H1 (cell line): ENCODE results near the gene R3HCC1L. TPM values are rescaled to one million over a fixed set of nuclear protein-coding genes. Genes with fewer than 3 reads are reported as not detected.

Experiments used
- CTCF ChIA-PET: fragments of 300-600 bp; sonication (Branson Sonifier 250); formaldehyde crosslinking; loops from one replicate; lab custom pipeline; 2021; ENCODE audit not compliant: partially characterized antibody; lab: Charles Lee
- POLR2A ChIA-PET: fragments of 300-600 bp; sonication (Branson Sonifier 250); formaldehyde crosslinking; loops from one replicate; lab custom pipeline; 2021; ENCODE audit warnings: inconsistent platforms; ENCODE audit not compliant: partially characterized antibody; lab: Charles Lee
- DNase-seq, 2 experiments: peaks; one replicate each; pipeline versions ENCODE4 v3.0.0 to v3.0.0-alpha.2; 2010 to 2022; ENCODE audit warnings: low spot score in 2 of 2, low read depth in 1 of 2, mixed read lengths in 1 of 2
- FAIRE-seq: peaks from 2 replicates; lab custom pipeline; 2011; peaks lifted over from hg19 to GRCh38; lab: Jason Lieb, UNC
- H2AFZ ChIP-seq: 2 replicates; pipeline ENCODE4 v1.8.1; 2012; ENCODE audit warnings: low read length, inconsistent platforms
- H2AK5ac ChIP-seq: 2 replicates; pipeline ENCODE4 v1.6.1; 2013; ENCODE audit warnings: low read depth, low read length
- H2BK120ac ChIP-seq: replicated peaks from 2 replicates; pipeline ENCODE3; 2013; ENCODE audit warnings: low read depth, low read length, inconsistent platforms
- H2BK12ac ChIP-seq: 2 replicates; pipeline ENCODE4 v1.6.1; 2013; ENCODE audit warnings: low read depth, low read length
- H2BK15ac ChIP-seq: 2 replicates; pipeline ENCODE4 v1.6.1; 2013; ENCODE audit warnings: low read length
- H2BK20ac ChIP-seq: 2 replicates; pipeline ENCODE4 v1.6.1; 2013; ENCODE audit warnings: low read length
- H2BK5ac ChIP-seq: 2 replicates; pipeline ENCODE4 v1.6.1; 2013; ENCODE audit warnings: low read depth, low read length
- H3K14ac ChIP-seq: 2 replicates; pipeline ENCODE4 v1.6.1; 2013; ENCODE audit warnings: inconsistent platforms; ENCODE audit not compliant: insufficient read length
- H3K18ac ChIP-seq: 2 replicates; pipeline ENCODE4 v1.6.1; 2013; ENCODE audit warnings: low read length; ENCODE audit errors: extremely low read depth
- H3K23ac ChIP-seq: 2 replicates; pipeline ENCODE4 v1.6.1; 2013; ENCODE audit warnings: inconsistent platforms; ENCODE audit not compliant: insufficient read length
- H3K23me2 ChIP-seq: 2 replicates; pipeline ENCODE4 v1.6.1; 2013; ENCODE audit warnings: low read depth, low read length
- H3K27ac ChIP-seq: 2 replicates; pipeline ENCODE4 v1.6.1; 2011; ENCODE audit warnings: low read depth, low read length, inconsistent platforms
- H3K27me3 ChIP-seq, 4 experiments: replicated peaks in 1 of 4; 1 replicate in 1 of 4; 2 replicates in 3 of 4; pipeline versions ENCODE4 v1.6.1 to v1.8.1; 2011 to 2013; ENCODE audit warnings: low read length in 3 of 4, mild to moderate bottlenecking in 3 of 4, inconsistent platforms in 2 of 4, mixed read lengths in 2 of 4, moderate library complexity in 1 of 4; ENCODE audit not compliant: control insufficient read depth in 3 of 4, insufficient read depth in 3 of 4; ENCODE audit errors: extremely low read depth in 1 of 4
- H3K36me3 ChIP-seq, 4 experiments: 2 replicates each; pipeline versions ENCODE4 v1.6.1 to v1.8.1; 2011 to 2013; ENCODE audit warnings: mild to moderate bottlenecking in 4 of 4, low read length in 3 of 4, moderate library complexity in 2 of 4, control low read depth in 1 of 4, inconsistent platforms in 1 of 4; ENCODE audit not compliant: insufficient read depth in 4 of 4, control insufficient read depth in 2 of 4
- H3K4ac ChIP-seq: replicated peaks from 2 replicates; pipeline ENCODE3; 2013; ENCODE audit warnings: low read length, low read depth, mixed read lengths, inconsistent platforms; ENCODE audit not compliant: insufficient read length
- H3K4me1 ChIP-seq, 4 experiments: replicated peaks in 1 of 4; 1 replicate in 1 of 4; 2 replicates in 3 of 4; pipeline versions ENCODE4 v1.6.1 to v1.8.1; 2011 to 2013; ENCODE audit warnings: low read length in 3 of 4, inconsistent platforms in 2 of 4, mixed read lengths in 1 of 4; ENCODE audit not compliant: insufficient read depth in 4 of 4, control insufficient read depth in 3 of 4
- H3K4me2 ChIP-seq, 2 experiments: 2 replicates each; pipeline versions ENCODE4 v1.6.1 to v1.8.1; 2011 to 2013; ENCODE audit warnings: low read depth in 2 of 2, low read length in 2 of 2, control low read depth in 1 of 2, inconsistent platforms in 1 of 2, mild to moderate bottlenecking in 1 of 2; ENCODE audit not compliant: insufficient read depth in 1 of 2
- H3K4me3 ChIP-seq, 4 experiments: fragments of 200-600, 300-600 bp in 1 of 4; sonication (generic), shearing (Covaris generic), sonication (Bioruptor Twin) in 1 of 4; 2 replicates each; pipeline versions ENCODE4 v1.5.1 to v1.8.1; 2011 to 2016; ENCODE audit warnings: low read length in 4 of 4, low read depth in 3 of 4, control low read depth in 2 of 4, inconsistent platforms in 2 of 4, mild to moderate bottlenecking in 2 of 4, mixed read lengths in 1 of 4, moderate library complexity in 1 of 4; ENCODE audit not compliant: insufficient read depth in 2 of 4; ENCODE audit errors: extremely low read depth in 1 of 4
- H3K56ac ChIP-seq: replicated peaks from 2 replicates; pipeline ENCODE3; 2013; ENCODE audit warnings: low read depth, mild to moderate bottlenecking, mixed read lengths, low read length, inconsistent platforms; ENCODE audit not compliant: insufficient read length
- H3K79me1 ChIP-seq: 2 replicates; pipeline ENCODE4 v1.6.1; 2013; ENCODE audit warnings: low read depth, low read length, control low read depth
- H3K79me2 ChIP-seq, 2 experiments: 2 replicates each; pipeline versions ENCODE4 v1.6.1 to v1.8.1; 2012 to 2013; ENCODE audit warnings: low read length in 2 of 2, mild to moderate bottlenecking in 2 of 2, inconsistent platforms in 1 of 2; ENCODE audit not compliant: insufficient read depth in 2 of 2, control insufficient read depth in 1 of 2
- H3K9ac ChIP-seq, 4 experiments: replicated peaks in 1 of 4; 1 replicate in 1 of 4; 2 replicates in 3 of 4; pipeline versions ENCODE4 v1.6.1 to v1.8.1; 2011 to 2013; ENCODE audit warnings: low read depth in 3 of 4, low read length in 3 of 4, control low read depth in 2 of 4, mild to moderate bottlenecking in 2 of 4, moderate library complexity in 2 of 4, inconsistent platforms in 1 of 4; ENCODE audit errors: extremely low read depth in 1 of 4
- H3K9me3 ChIP-seq, 2 experiments: 2 replicates each; pipeline versions ENCODE4 v1.6.1 to v1.8.1; 2012 to 2013; ENCODE audit warnings: mild to moderate bottlenecking in 2 of 2, moderate library complexity in 2 of 2, control low read depth in 1 of 2, inconsistent platforms in 1 of 2, low read depth in 1 of 2, low read length in 1 of 2, mixed read lengths in 1 of 2; ENCODE audit not compliant: insufficient read depth in 2 of 2
- H4K20me1 ChIP-seq, 2 experiments: replicated peaks in 1 of 2; 2 replicates each; pipeline versions ENCODE3 to v1.8.1; 2011 to 2013; ENCODE audit warnings: inconsistent platforms in 2 of 2, low read length in 2 of 2, mild to moderate bottlenecking in 1 of 2; ENCODE audit not compliant: insufficient read depth in 2 of 2, control insufficient read depth in 1 of 2
- H4K5ac ChIP-seq: 2 replicates; pipeline ENCODE4 v1.6.1; 2013; ENCODE audit warnings: low read length, low read depth, mixed read lengths, inconsistent platforms; ENCODE audit not compliant: insufficient read length
- H4K8ac ChIP-seq: 2 replicates; pipeline ENCODE4 v1.8.0; 2013; ENCODE audit warnings: mild to moderate bottlenecking, moderate library complexity, low read length, inconsistent platforms; ENCODE audit not compliant: insufficient read depth; ENCODE audit errors: extremely low read depth
- H4K91ac ChIP-seq: replicated peaks from 2 replicates; pipeline ENCODE3; 2013; ENCODE audit warnings: low read length, mixed read lengths, inconsistent platforms; ENCODE audit not compliant: insufficient read length
- CBX5 ChIP-seq: fragments of 300-800, 300-1000 bp; sonication (generic); IDR thresholded peaks from 2 replicates; pipeline ENCODE4 v1.7.1; 2016; ENCODE audit warnings: antibody characterized with exemption, low read length, low read depth
- CBX8 ChIP-seq: fragments of 300-800, 300-1000 bp; sonication (generic); IDR thresholded peaks from 2 replicates; pipeline ENCODE4 v1.7.1; 2016; ENCODE audit warnings: low read depth, low read length, borderline replicate concordance
- CEBPB ChIP-seq: IDR thresholded peaks from 2 replicates; pipeline ENCODE4 v1.6.1; 2012; ENCODE audit warnings: low read depth, low read length
- CHD1 ChIP-seq: IDR thresholded peaks from 2 replicates; pipeline ENCODE4 v1.6.1; 2012; ENCODE audit warnings: low read depth, low read length, improper control_type of control experiment
- CREB1 ChIP-seq: IDR thresholded peaks from 2 replicates; pipeline ENCODE4 v1.6.1; 2012; ENCODE audit warnings: inconsistent platforms
- CTBP2 ChIP-seq: IDR thresholded peaks from 2 replicates; pipeline ENCODE4 v1.7.0; 2011; ENCODE audit warnings: borderline replicate concordance, mild to moderate bottlenecking, moderate library complexity, mixed read lengths, low read length; ENCODE audit not compliant: insufficient read depth, insufficient read length
- CTCF ChIP-seq, 3 experiments: IDR thresholded peaks; 1 replicate in 2 of 3; 2 replicates in 1 of 3; pipeline versions ENCODE4 v1.5.1 to v1.6.1; 2011; ENCODE audit warnings: low read length in 3 of 3, mild to moderate bottlenecking in 3 of 3, inconsistent platforms in 2 of 3, low read depth in 1 of 3, moderate library complexity in 1 of 3; ENCODE audit not compliant: insufficient read depth in 1 of 3; ENCODE audit errors: control extremely low read depth in 1 of 3
- JUN ChIP-seq: IDR thresholded peaks from 2 replicates; pipeline ENCODE4 v1.6.1; 2011; ENCODE audit warnings: low read depth, mild to moderate bottlenecking, improper control_type of control experiment, low read length
- KDM4A ChIP-seq: IDR thresholded peaks from one replicate; pipeline ENCODE4 v1.7.1; 2012; ENCODE audit warnings: low read depth, mild to moderate bottlenecking, moderate library complexity, low read length, inconsistent platforms; ENCODE audit not compliant: severe bottlenecking
- NRF1 ChIP-seq: IDR thresholded peaks from 2 replicates; pipeline ENCODE4 v1.6.1; 2011; ENCODE audit warnings: mild to moderate bottlenecking, low read depth, low read length, improper control_type of control experiment
- POLR2A ChIP-seq, 2 experiments: IDR thresholded peaks; 1 replicate in 1 of 2; 2 replicates in 1 of 2; pipeline ENCODE4 v1.6.1; 2011; ENCODE audit warnings: low read depth in 2 of 2, low read length in 2 of 2, mild to moderate bottlenecking in 2 of 2; ENCODE audit errors: control extremely low read depth in 1 of 2
- WGBS, 2 experiments: shearing (Covaris generic) in 1 of 2; methylation state at CpG; one replicate each; pipeline versions ENCODE4 v1.1.6 to v1.1.7; 2013 to 2015; ENCODE audit warnings: low lambda C conversion rate in 2 of 2, mixed read lengths in 2 of 2, inconsistent platforms in 1 of 2, low coverage in 1 of 2, missing lambda C conversion rate in 1 of 2; ENCODE audit not compliant: insufficient replicate concordance in 2 of 2, insufficient coverage in 1 of 2, insufficient read length in 1 of 2; ENCODE audit errors: extremely low coverage in 1 of 2, missing lambda C conversion rate in 1 of 2; 5-methylcytosine and 5-hydroxymethylcytosine counted together
- polyA plus RNA-seq, 7 experiments: library from polyadenylated mRNA; depleted of rRNA in 3 of 7; stranded (reverse) in 5 of 7; unstranded in 2 of 7; fragments of >200 nt in 5 of 7; fragments of 200-250 nt in 2 of 7; gene quantifications; 1 replicate in 5 of 7; 2 replicates in 1 of 7; 4 replicates in 1 of 7; pipeline versions ENCODE4 v1.2.1 to v1.2.3, GENCODE V29; 2011 to 2013; ENCODE audit warnings: missing spikeins in 2 of 7, mixed read lengths in 2 of 7
- total RNA-seq: library from RNA; stranded (reverse); fragmentation: NEBNext Ultra II Directional; extraction: Animal tissue kit (Norgen Biotek cat#: 25700); gene quantifications from 2 replicates; pipeline ENCODE4 v1.2.1, GENCODE V29; 2021

Gene R3HCC1L
- total and polyA plus RNA-seq, 2 of the 8 experiments (the other 6 are each of a cell fraction or from before 2014, with no cell fraction given), result 6.9 to 13.9 TPM

- Histone ChIP-seq H4K8ac (peak overlapping the region; percentile 47), H3K27me3 (no peaks in the 10 kb centered on the region), H3K9me3 (no peaks in the 10 kb centered on the region), H3K79me1 (no peaks in the 10 kb centered on the region), H3K56ac (no peak overlapping the region), H3K23me2 (no peaks in the 10 kb centered on the region), H2AFZ (no peak overlapping the region), H3K18ac (no peak overlapping the region; the same call in 1 of the 2 replicates), H4K20me1 (peaks cover 0 to 2% of the 10 kb centered on the region in 2 experiments), H2BK20ac (no peak overlapping the region), H3K4ac (no peak overlapping the region), H2BK5ac (no peak overlapping the region), H3K23ac (no peak overlapping the region), H3K27ac (no peak overlapping the region), H4K5ac (no peak overlapping the region), H3K4me3 (no peak overlapping the region), H3K4me1 (peaks cover 0 to 5% (median under 1%) of the 10 kb centered on the region in 4 experiments; a peak in 3 of 7 replicates), H3K79me2 (no peaks in the 10 kb centered on the region), H4K91ac (no peak overlapping the region), H2BK120ac (no peak overlapping the region), H3K36me3 (no peaks in the 10 kb centered on the region), H2BK12ac (no peak overlapping the region), H2BK15ac (no peak overlapping the region), H3K4me2 (no peak overlapping the region), H3K14ac (no peak overlapping the region), H3K9ac (no peak overlapping the region), H2AK5ac (no peak overlapping the region)
- FAIRE-seq, result no peak
- POLR2A ChIA-PET, result no interaction called here
- WGBS, 2 experiments, result 88% methylated on average over 17 of the region's 17 CpGs; no CpG with 5 or more reads in 1 of the 2 experiments
- CTCF ChIA-PET, result interaction anchor here (1.3 to 6.8 kb wide), 2 partner anchors 54 to 110 kb away, joined by 4 to 40 read pairs; no protein-coding TSS in a partner anchor
- DNase-seq, result no peak
- no peak for TF ChIP-seq NRF1
- TF ChIP-seq JUN, result no peak
- no peak for TF ChIP-seq CBX8
- TF ChIP-seq CTCF (IDR thresholded peaks at IDR 0.05; ENCODE audit: control extremely low read depth in 1 of 3, insufficient read depth in 1 of 3, low read depth in 1 of 3, low read length in 3 of 3), result no peak
- no peak for TF ChIP-seq CHD1
- no peak for TF ChIP-seq POLR2A (IDR thresholded peaks at IDR 0.05; ENCODE audit: control extremely low read depth in 1 of 2, low read depth in 2 of 2, low read length in 2 of 2)
- no peak for TF ChIP-seq CBX5
- TF ChIP-seq CEBPB, result no peak
- TF ChIP-seq CTBP2, result no peak
- TF ChIP-seq KDM4A, result no peak
- TF ChIP-seq CREB1, result no peak
Observed at GRCh38 chr10:98255146-98255877, 120.9 kb downstream of the R3HCC1L start.
